Right lobe of liver (tissue), 6 donors: ENCODE measurements around the gene SRGN. TPM values are rescaled to one million over a fixed set of nuclear protein-coding genes. Genes with fewer than 3 reads are reported as not detected.

Experiments used
- ATAC-seq, 4 donors: fragments of 200-7000 bp; cut with Tn5 transposase; one replicate each; pipeline ENCODE4 v1.9.1; 2020; ENCODE audit warnings: mild to moderate bottlenecking in 4 of 4, moderate library complexity in 4 of 4
- DNase-seq, 3 donors: peaks; one replicate each; pipeline ENCODE4 v3.0.0-alpha.2; 2020
- H3K27ac ChIP-seq, 3 donors: fragments of 200-600 bp; one replicate each; pipeline ENCODE4 v1.8.0; 2022
- H3K27me3 ChIP-seq, 2 donors: fragments of 200-600 bp; one replicate each; pipeline ENCODE4 v1.8.0; 2022
- H3K36me3 ChIP-seq, 4 donors: fragments of 200-600 bp; sonication (generic) in 1 of 4; one replicate each; pipeline versions ENCODE4 v1.5.1 to v1.8.0; 2017 to 2022; ENCODE audit warnings: control low read depth in 1 of 4
- H3K4me1 ChIP-seq, 4 donors: fragments of 200-600 bp; sonication (generic) in 1 of 4; one replicate each; pipeline versions ENCODE4 v1.5.1 to v1.8.0; 2017 to 2022; ENCODE audit warnings: control low read depth in 1 of 4
- H3K4me3 ChIP-seq, 3 donors: fragments of 200-600 bp; one replicate each; pipeline ENCODE4 v1.8.0; 2022
- H3K9me3 ChIP-seq, 4 donors: fragments of 200-600 bp; sonication (generic) in 1 of 4; one replicate each; pipeline versions ENCODE4 v1.5.1 to v1.8.0; 2017 to 2022; ENCODE audit warnings: control low read depth in 1 of 4
- CTCF ChIP-seq, 4 donors: fragments of 200-600 bp in 3 of 4; fragments of 450-650 bp in 1 of 4; IDR thresholded peaks; one replicate each; pipeline versions ENCODE4 v1.5.1 to v1.8.0; 2016 to 2022; ENCODE audit warnings: antibody characterized with exemption in 4 of 4, mild to moderate bottlenecking in 2 of 4
- POLR2A ChIP-seq: fragments of 450-650 bp; IDR thresholded peaks from one replicate; pipeline ENCODE4 v1.6.1; 2017; ENCODE audit warnings: antibody characterized with exemption, mild to moderate bottlenecking
- WGBS: methylation state at CpG from one replicate; pipeline ENCODE4 v1.1.6; 2018; ENCODE audit warnings: low coverage, low lambda C conversion rate; ENCODE audit not compliant: insufficient coverage; ENCODE audit errors: missing lambda C conversion rate; 5-methylcytosine and 5-hydroxymethylcytosine counted together
- intact Hi-C, 2 donors: fragments of 100-400 bp; cut with DNase I; formaldehyde crosslinking; loops; one replicate each; pipeline versions ENCODE4 v1.11.2 to v1.14.1; 2022
- total RNA-seq, 6 experiments: library from RNA; depleted of rRNA in 2 of 6; stranded (reverse); fragments of >200 nt in 2 of 6; fragmentation: NEBNext Ultra II Directional in 3 of 6; extraction: Animal tissue kit (Norgen Biotek cat#: 25700) in 3 of 6; gene quantifications; one replicate each; pipeline versions ENCODE4 v1.1.0 to v1.2.4, GENCODE V29; 2016 to 2023
- donor health status: DM: no; HTN: yes; CAD: no.
- donor health status: DM: no; HTN: no; CAD: no.
- donor health status: DM: no; HTN: no; CAD: no.
- donor health status: DM: no; HTN: yes; CAD: no.
- donor health status: DM: no; HTN: yes; CAD: no.

The SRGN gene
- total RNA-seq, 6 experiments from 2014 or later, result 20.0 to 95.1 (median 31.9) TPM

- no peaks in the 10 kb centered on the region for H3K36me3 ChIP-seq
- peaks cover 0 to 3% (median 0%) of the 10 kb centered on the region in 4 donors for H3K4me1 ChIP-seq
- WGBS, result 0% methylated on average over 1 of the region's 1 CpG
- no peak overlapping the region for H3K4me3 ChIP-seq
- no peak for DNase-seq
- no peaks in the 10 kb centered on the region for H3K9me3 ChIP-seq
- peak overlapping the region; percentile 20 to 64 (median 57) for H3K27ac ChIP-seq
- intact Hi-C loops, result no loop called here
- no peak for ATAC-seq
- TF ChIP-seq CTCF (IDR thresholded peaks at IDR 0.05) (no peak), POLR2A (no peak)
- no peaks in the 10 kb centered on the region for H3K27me3 ChIP-seq
Measured at GRCh38 chr10:69057951-69058297, 30.0 kb upstream of the SRGN start.

DNA sequence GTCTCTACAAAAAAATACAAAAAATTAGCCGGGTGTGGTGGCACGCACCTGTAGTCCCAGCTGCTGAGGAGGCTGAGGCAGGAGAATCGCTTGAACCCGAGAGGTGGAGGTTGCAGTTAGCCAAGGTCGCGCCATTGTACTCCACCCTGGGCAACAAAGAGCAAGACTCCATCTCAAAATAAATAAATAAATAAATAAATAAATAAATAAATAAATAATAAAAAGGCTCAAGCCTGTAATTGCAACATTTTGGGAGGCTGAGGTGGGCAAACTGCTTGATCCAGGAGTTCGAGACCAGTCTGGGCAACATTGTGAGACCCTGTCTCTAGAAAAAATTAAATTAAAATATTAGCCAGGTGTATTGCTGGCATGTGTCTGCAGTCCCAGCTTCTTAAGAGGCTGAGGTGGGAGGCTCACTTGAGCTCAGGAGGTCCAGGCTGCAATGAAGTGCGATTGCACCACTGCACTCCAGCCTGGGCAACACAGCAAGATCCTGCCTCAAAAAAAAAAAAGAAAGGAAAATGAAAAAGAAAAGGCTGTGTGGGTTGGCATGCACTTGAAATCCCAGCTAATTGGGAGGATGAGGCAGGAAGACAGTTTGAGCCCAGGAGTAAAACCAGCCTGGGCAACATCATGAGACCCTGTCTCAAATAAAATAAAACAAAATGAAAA, 27.6 kb upstream of the SRGN start:
- ATAC-seq (no peak), DNase-seq (no peak)
- peaks cover 0 to 3% (median 0%) of the 10 kb centered on the region in 4 donors for H3K4me1 ChIP-seq
- TF ChIP-seq POLR2A (no peak), CTCF (IDR thresholded peaks at IDR 0.05) (no peak)
- no peaks in the 10 kb centered on the region for H3K36me3 ChIP-seq
- intact Hi-C loops, result no loop called here
- H3K9me3 ChIP-seq, result no peaks in the 10 kb centered on the region
- H3K27ac ChIP-seq, result peak overlapping the region in 2 of 3 donors; percentile 63 to 75
- no peaks in the 10 kb centered on the region for H3K27me3 ChIP-seq
- WGBS, result 90% methylated on average over 5 of the region's 8 CpGs
- H3K4me3 ChIP-seq, result no peak overlapping the region

- WGBS, result 10% methylated on average over 14 of the region's 20 CpGs
Measured at GRCh38 chr10:69061305-69062161, 26.4 kb upstream of the SRGN start.

GRCh38 chr10:69062901-69063300, 25.0 kb upstream of the SRGN start:
- intact Hi-C loops, result no loop called here
- no peak overlapping the region for H3K4me3 ChIP-seq
- WGBS, result 81% methylated on average over 5 of the region's 5 CpGs
- no peaks in the 10 kb centered on the region for H3K27me3 ChIP-seq
- peak overlapping the region in 1 of 3 donors; percentile 95 for H3K27ac ChIP-seq
- no peaks in the 10 kb centered on the region for H3K36me3 ChIP-seq
- DNase-seq (no peak), ATAC-seq (no peak)
- H3K9me3 ChIP-seq, result no peaks in the 10 kb centered on the region
- TF ChIP-seq POLR2A (no peak), CTCF (IDR thresholded peaks at IDR 0.05) (no peak)
- H3K4me1 ChIP-seq, result peaks cover 0 to 3% (median 0%) of the 10 kb centered on the region in 4 donors

More at GRCh38 chr10:69061305-69062161, 26.4 kb upstream of the SRGN start:
- peaks cover 0 to 3% (median 0%) of the 10 kb centered on the region in 4 donors for H3K4me1 ChIP-seq
- no peaks in the 10 kb centered on the region for H3K9me3 ChIP-seq
- H3K27ac ChIP-seq, result peak overlapping the region; percentile 64 to 95 (median 75)
- DNase-seq, result peak in 2 of 3 donors; percentile 55 to 66
- H3K36me3 ChIP-seq, result no peaks in the 10 kb centered on the region
- intact Hi-C loops, result no loop called here
- H3K27me3 ChIP-seq, result no peaks in the 10 kb centered on the region
- TF ChIP-seq POLR2A (peak; percentile 46), CTCF (IDR thresholded peaks at IDR 0.05) (no peak)
- peak; percentile 77 to 90 (median 80) for ATAC-seq
- no peak overlapping the region for H3K4me3 ChIP-seq
